Activated T-cell treated with anti-CD3 and anti-CD28 coated beads, Interleukin-2, amount 50 U/mL, for 4 hours (primary cell): ENCODE results near the gene SLC6A3. TPM values are rescaled to one million over a fixed set of nuclear protein-coding genes. Genes with fewer than 3 reads are reported as not detected.
"Not testable (repeated sequence)": the region's sequence is repeated elsewhere in the genome, so short reads cannot be mapped to it uniquely, and the experiment has no call there.

ENCODE experiments used
- ATAC-seq, 2 donors: fragments of 200-7000 bp; cut with Tn5 transposase; one replicate each; pipeline ENCODE4 v1.10.0; 2021
- DNase-seq: peaks from one replicate; pipeline ENCODE4 v3.0.0-alpha.2; 2020
- H3K27me3 Mint-ChIP-seq: one replicate; pipeline ENCODE4 v1.8.0; 2021; ENCODE audit warnings: low read depth, mixed read lengths
- H3K36me3 Mint-ChIP-seq: one replicate; pipeline ENCODE4 v1.8.0; 2022; ENCODE audit warnings: mixed read lengths; ENCODE audit not compliant: insufficient read depth
- H3K4me1 Mint-ChIP-seq: one replicate; pipeline ENCODE4 v1.8.0; 2021; ENCODE audit warnings: low read depth, mixed read lengths
- H3K4me3 Mint-ChIP-seq: one replicate; pipeline ENCODE4 v1.8.0; 2021; ENCODE audit warnings: mild to moderate bottlenecking, moderate library complexity, mixed read lengths
- H3K9me3 Mint-ChIP-seq: one replicate; pipeline ENCODE4 v1.8.0; 2021; ENCODE audit warnings: mixed read lengths
- total RNA-seq, 3 donors: library from RNA; stranded (reverse); gene quantifications; one replicate each; pipeline ENCODE4 v1.2.1, GENCODE V29; 2021

The SLC6A3 gene
- total RNA-seq, 3 donors from 2014 or later: not detected

DNA sequence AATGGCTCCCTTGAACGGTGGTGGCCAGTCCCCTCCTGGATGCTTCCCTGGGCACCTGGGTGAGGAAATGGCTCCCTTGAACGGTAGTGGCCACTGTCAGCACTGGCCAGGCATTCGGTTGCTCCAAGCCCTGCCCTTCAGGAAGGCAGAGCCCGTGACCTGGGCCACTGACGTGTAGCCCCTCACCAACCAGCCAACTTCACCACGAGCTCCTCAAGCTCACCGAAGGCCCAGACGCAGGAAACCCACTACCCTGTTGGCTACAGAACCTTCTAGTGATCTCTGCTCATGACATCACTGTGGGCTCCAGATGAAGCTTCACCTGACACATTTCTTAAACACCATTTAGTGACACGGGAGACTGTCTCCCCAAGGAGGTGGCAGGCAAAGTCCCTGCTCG lies 9.2 kb downstream of the SLC6A3 start:
- Mint-ChIP-seq H3K4me3 (no peak overlapping the region), H3K9me3 (peaks cover 12% of the 10 kb centered on the region), H3K27me3 (peaks cover 25% of the 10 kb centered on the region), H3K4me1 (no peaks in the 10 kb centered on the region), H3K36me3 (no peaks in the 10 kb centered on the region)
- DNase-seq: no peak
- ATAC-seq: no peak

DNA sequence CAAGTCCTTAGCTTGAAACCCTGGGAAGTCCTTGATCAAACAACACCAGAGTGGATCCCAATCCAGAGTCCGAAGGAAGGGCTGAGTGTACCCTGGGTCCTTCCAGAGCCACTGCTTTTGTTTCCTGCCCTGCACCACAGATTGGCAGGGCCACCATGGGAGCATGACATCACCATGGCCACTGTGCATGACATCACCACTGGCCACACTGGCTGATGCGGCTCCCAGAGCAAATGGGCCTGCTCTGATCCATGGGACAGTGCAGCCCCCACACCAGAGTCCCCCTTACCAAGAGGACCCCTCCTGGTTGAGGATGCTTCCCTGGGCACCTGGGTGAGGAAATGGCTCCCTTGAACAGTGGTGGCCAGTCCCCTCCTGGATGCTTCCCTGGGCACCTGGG lies 9.9 kb downstream of the SLC6A3 start:
- H3K9me3 Mint-ChIP-seq: peaks cover 7% of the 10 kb centered on the region
- H3K4me3 Mint-ChIP-seq: no peak overlapping the region
- H3K27me3 Mint-ChIP-seq: peaks cover 22% of the 10 kb centered on the region
- ATAC-seq: no peak
- no peaks in the 10 kb centered on the region for H3K36me3 Mint-ChIP-seq
- no peak for DNase-seq
- H3K4me1 Mint-ChIP-seq: no peaks in the 10 kb centered on the region

- peaks cover 14% of the 10 kb centered on the region for H3K27me3 Mint-ChIP-seq
- no peak overlapping the region for H3K4me3 Mint-ChIP-seq
- H3K9me3 Mint-ChIP-seq: peaks cover 24% of the 10 kb centered on the region
- no peak for DNase-seq
- H3K4me1 Mint-ChIP-seq: no peaks in the 10 kb centered on the region
- no peak for ATAC-seq
- peaks cover 2% of the 10 kb centered on the region for H3K36me3 Mint-ChIP-seq
These were observed 12.9 kb downstream of the SLC6A3 start for GRCh38 chr5:1432296-1432695.

- no peak for ATAC-seq
- DNase-seq: no peak
- H3K9me3 Mint-ChIP-seq: peaks cover 27% of the 10 kb centered on the region
These were observed 13.3 kb downstream of the SLC6A3 start for GRCh38 chr5:1431896-1432295.

GRCh38 chr5:1431021-1431811 lies 14.0 kb downstream of the SLC6A3 start:
- DNase-seq: peak; percentile 3
- Mint-ChIP-seq H3K27me3 (peaks cover 12% of the 10 kb centered on the region), H3K4me3 (no peak overlapping the region), H3K4me1 (no peaks in the 10 kb centered on the region), H3K9me3 (peaks cover 31% of the 10 kb centered on the region), H3K36me3 (peaks cover 2% of the 10 kb centered on the region)
- no peak for ATAC-seq

More at GRCh38 chr5:1431896-1432295, 13.3 kb downstream of the SLC6A3 start:
- Mint-ChIP-seq H3K4me1 (no peaks in the 10 kb centered on the region), H3K4me3 (no peak overlapping the region), H3K27me3 (peaks cover 12% of the 10 kb centered on the region), H3K36me3 (peaks cover 2% of the 10 kb centered on the region)

DNA sequence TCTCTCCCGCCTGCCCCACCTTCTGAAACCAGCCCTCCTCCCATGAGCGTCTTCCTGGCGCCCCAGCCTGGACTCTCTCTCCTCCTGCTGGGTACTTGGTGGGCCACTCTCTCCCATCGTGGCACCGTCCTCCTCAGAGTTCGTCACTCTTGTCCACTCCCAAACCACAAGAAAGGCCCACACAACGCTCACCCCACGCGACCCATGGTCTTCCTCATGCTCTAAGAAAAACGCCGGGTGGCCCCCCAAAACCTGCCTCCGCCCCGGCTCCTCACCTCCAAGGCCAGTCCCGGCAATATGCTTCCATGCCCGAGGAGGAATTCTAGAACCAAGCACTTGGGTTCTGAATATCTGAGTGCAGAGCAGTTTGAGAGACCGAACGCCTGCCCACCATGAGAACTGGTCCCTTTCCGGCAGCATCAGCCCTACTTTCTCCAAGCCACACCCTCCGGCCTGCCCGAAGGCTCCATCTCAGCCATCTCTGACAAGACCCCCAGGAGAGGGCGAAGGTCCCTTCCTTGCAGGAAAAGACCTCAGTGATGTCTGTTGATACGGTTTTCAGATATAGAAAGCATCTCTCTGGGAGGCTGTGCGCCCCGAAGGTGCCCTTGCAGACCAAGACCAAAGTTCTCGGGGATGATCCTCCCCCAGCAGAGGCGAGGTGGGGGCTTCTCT lies 15.0 kb downstream of the SLC6A3 start:
- no peak overlapping the region for H3K4me3 Mint-ChIP-seq
- peaks cover 35% of the 10 kb centered on the region for H3K9me3 Mint-ChIP-seq
- peak; percentile 3 for DNase-seq

DNA sequence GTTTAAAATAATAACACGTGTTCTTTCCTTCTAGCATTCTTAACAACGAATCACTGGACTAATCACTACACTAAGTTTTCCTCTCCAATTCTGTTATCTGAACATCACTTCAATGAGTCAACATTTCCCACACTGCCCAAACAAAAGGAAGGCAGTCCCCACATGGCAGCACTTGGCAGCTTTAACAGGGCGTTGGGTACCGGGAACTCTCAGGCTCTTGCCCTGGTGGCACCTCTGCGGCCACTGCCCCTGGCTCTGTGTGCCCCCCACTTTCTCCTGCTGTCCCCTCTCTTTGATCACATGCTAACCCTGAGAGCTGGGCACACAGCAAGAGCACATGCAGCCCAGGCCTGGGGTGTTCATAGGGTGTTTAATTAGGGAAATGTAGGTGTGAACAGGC lies 15.7 kb downstream of the SLC6A3 start:
- H3K4me1 Mint-ChIP-seq: no peaks in the 10 kb centered on the region
- H3K4me3 Mint-ChIP-seq: no peak overlapping the region
- peaks cover 13% of the 10 kb centered on the region for H3K27me3 Mint-ChIP-seq
- H3K9me3 Mint-ChIP-seq: peaks cover 35% of the 10 kb centered on the region
- ATAC-seq: no peak
- H3K36me3 Mint-ChIP-seq: peaks cover 2% of the 10 kb centered on the region
- no peak for DNase-seq

More for the DNA sequence above, 15.0 kb downstream of the SLC6A3 start:
- peaks cover 2% of the 10 kb centered on the region for H3K36me3 Mint-ChIP-seq
- no peak for ATAC-seq
- H3K4me1 Mint-ChIP-seq: no peaks in the 10 kb centered on the region
- peaks cover 12% of the 10 kb centered on the region for H3K27me3 Mint-ChIP-seq

DNA sequence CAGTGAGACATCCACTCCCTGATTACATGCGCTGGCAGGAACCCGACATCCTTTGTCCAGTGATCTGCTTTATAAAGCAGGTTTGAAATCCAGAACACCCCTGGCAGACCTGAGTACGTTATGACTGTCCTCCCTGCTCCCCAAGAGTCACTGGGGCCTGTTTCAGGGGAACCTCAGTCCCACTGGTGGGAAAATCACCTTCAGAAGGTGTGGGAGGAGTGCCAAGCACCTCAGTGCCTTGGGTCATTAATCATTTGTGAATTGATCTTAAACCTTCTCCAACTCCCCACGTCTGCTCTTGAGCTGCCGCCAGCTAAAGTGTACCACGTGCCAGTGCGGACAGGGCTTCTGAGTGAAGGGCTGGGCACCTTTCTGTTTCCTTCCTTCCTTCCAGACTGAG lies 16.2 kb downstream of the SLC6A3 start:
- Mint-ChIP-seq H3K4me1 (no peaks in the 10 kb centered on the region), H3K9me3 (peaks cover 35% of the 10 kb centered on the region), H3K4me3 (no peak overlapping the region), H3K27me3 (peaks cover 16% of the 10 kb centered on the region), H3K36me3 (peaks cover 2% of the 10 kb centered on the region)
- ATAC-seq (no peak), DNase-seq (no peak)

- Mint-ChIP-seq H3K36me3 (peaks cover 2% of the 10 kb centered on the region), H3K27me3 (peaks cover 9% of the 10 kb centered on the region), H3K4me1 (no peaks in the 10 kb centered on the region), H3K9me3 (peaks cover 35% of the 10 kb centered on the region), H3K4me3 (no peak overlapping the region)
- no peak for DNase-seq
- no peak for ATAC-seq
These were observed 17.1 kb downstream of the SLC6A3 start for GRCh38 chr5:1428107-1428506.

- H3K4me1 Mint-ChIP-seq: no peaks in the 10 kb centered on the region
- H3K9me3 Mint-ChIP-seq: peaks cover 28% of the 10 kb centered on the region
- ATAC-seq: no peak
- peaks cover 2% of the 10 kb centered on the region for H3K36me3 Mint-ChIP-seq
- peaks cover 7% of the 10 kb centered on the region for H3K27me3 Mint-ChIP-seq
- DNase-seq: no peak
- H3K4me3 Mint-ChIP-seq: no peak overlapping the region
These were observed 20.5 kb downstream of the SLC6A3 start for GRCh38 chr5:1424716-1425115.

DNA sequence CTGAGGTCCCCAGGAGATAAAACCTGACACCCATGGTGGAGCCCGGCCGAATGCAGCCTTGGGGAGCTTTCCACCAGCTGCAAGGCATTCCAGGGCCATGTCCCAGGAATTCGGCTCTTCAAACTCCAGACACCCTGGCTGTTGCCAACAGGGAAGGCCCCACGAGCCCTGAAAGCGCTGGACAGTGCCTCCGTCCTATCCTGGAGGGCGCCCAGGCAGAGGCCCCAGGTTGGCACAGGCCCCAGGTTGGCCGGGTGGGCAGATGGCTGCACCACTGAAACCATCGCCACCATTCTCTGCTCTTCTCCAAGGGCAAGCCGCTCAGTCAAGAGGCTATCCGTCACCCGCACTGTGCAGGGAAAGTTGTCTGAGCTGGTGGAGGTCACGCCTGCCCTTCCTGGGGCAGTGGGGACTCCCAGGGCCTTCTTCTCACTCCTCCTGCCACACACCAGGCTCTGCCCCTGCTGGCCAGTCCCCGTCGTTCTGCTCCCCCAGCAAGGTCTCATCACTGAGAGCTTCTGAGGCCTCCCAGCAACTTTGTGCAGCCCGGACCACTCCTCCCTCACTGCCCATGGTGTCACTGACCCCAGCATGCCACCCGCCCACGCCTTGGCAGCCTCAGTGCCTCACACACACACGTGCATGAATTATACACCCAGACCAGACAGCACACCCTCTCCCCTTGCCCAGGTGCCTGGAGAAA lies 21.2 kb downstream of the SLC6A3 start:
- peaks cover 7% of the 10 kb centered on the region for H3K27me3 Mint-ChIP-seq
- H3K9me3 Mint-ChIP-seq: peaks cover 22% of the 10 kb centered on the region
- no peak overlapping the region for H3K4me3 Mint-ChIP-seq
- no peaks in the 10 kb centered on the region for H3K4me1 Mint-ChIP-seq
- DNase-seq (no peak), ATAC-seq (no peak)
- no peaks in the 10 kb centered on the region for H3K36me3 Mint-ChIP-seq

GRCh38 chr5:1422522-1422921 lies 22.7 kb downstream of the SLC6A3 start:
- ATAC-seq, DNase-seq, H3K36me3 Mint-ChIP-seq, H3K4me1 Mint-ChIP-seq, H3K4me3 Mint-ChIP-seq, H3K27me3 Mint-ChIP-seq: not testable (repeated sequence)
- H3K9me3 Mint-ChIP-seq: peaks cover 13% of the 10 kb centered on the region

DNA sequence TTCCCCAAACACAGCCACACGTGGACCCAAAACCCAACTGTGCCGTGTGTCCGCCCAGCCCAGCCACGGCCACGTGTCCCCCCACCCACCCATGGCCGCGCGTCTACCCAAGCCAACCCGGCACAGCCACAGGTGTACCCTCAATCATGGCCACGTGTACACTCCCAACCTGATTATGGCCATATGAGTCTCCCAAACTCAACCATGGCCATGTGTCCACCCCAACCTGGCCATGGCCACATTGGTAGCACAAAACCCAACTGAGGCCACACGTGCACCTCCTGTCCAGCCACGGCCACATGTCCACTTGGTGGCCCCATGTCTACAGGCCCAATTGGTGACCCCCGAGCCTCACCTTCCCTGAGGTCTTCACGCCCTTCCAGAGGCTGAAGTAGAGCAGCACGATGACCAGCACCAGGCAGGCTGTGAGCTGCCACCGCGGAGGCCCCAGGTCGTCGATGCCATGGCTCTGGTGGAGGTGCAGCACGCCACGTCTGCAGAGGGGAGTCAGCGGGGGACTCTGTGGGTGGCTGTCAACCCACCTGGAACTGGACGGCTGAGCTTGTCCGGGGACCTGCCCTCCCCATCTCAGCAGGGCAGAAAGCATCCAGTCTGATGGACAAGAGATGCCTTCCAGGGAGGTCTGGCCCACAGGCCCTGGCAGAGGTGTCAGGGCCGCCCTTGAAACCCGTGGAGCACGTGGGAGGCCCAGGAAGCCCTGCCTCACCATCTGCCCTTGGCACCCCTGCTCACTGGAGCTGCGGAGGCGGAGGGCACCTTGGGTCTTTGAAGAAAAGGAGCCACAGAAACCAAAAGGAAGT lies 23.5 kb downstream of the SLC6A3 start:
- peaks cover 8% of the 10 kb centered on the region for H3K9me3 Mint-ChIP-seq
- H3K4me3 Mint-ChIP-seq: no peak overlapping the region
- ATAC-seq (no peak), DNase-seq (no peak)
- no peaks in the 10 kb centered on the region for H3K36me3 Mint-ChIP-seq
- peaks cover 7% of the 10 kb centered on the region for H3K27me3 Mint-ChIP-seq
- H3K4me1 Mint-ChIP-seq: no peaks in the 10 kb centered on the region
